ENCODE measurements around the gene MYO18A. TPM values are rescaled to one million over a fixed set of nuclear protein-coding genes. Genes with fewer than 3 reads are reported as not detected.

The MYO18A gene
- polyA plus RNA-seq, 1 donor (not counting 4 experiments of a cell fraction or from before 2014, with no cell fraction given), result 20.0 TPM

GRCh38 chr17:29109477-29110371, 70.5 kb downstream of the MYO18A start:
- FAIRE-seq (no peak), DNase-seq (ENCODE audit: low read depth, low spot score) (no peak)
- H3K36me3 ChIP-seq (ENCODE audit: control insufficient read depth in 2 of 2, extremely low read depth in 1 of 2, insufficient read depth in 2 of 2, low read length in 2 of 2), result peaks cover 42 to 66% of the 10 kb centered on the region in 2 experiments
- no peak overlapping the region for H3K27ac ChIP-seq (ENCODE audit: control insufficient read depth, insufficient read depth, low read length)
- H3K79me2 ChIP-seq (ENCODE audit: control insufficient read depth, insufficient read depth, low read length), result no peaks in the 10 kb centered on the region
- no peak overlapping the region for H3K4me2 ChIP-seq (ENCODE audit: control insufficient read depth, extremely low read depth, insufficient read depth, low read depth, low read length)
- H3K27me3 ChIP-seq (ENCODE audit: control insufficient read depth, extremely low read depth, insufficient read depth, low read length), result no peaks in the 10 kb centered on the region
- H3K9me1 ChIP-seq (ENCODE audit: control insufficient read depth, extremely low read depth, insufficient read depth, low read length), result no peaks in the 10 kb centered on the region
- H3K9me3 ChIP-seq (ENCODE audit: control insufficient read depth, low read depth, low read length), result no peaks in the 10 kb centered on the region
- no peak overlapping the region for H3K9ac ChIP-seq (ENCODE audit: control insufficient read depth, extremely low read depth, insufficient read depth, low read length)
- dilution Hi-C loops (cut with MboI; ENCODE audit: extremely low pct_ligation_motif_present, low sequenced_read_pairs), result no loop called here
- no peak overlapping the region for H3K4me3 ChIP-seq (ENCODE audit: control insufficient read depth in 2 of 3, extremely low read depth in 1 of 3, insufficient read depth in 2 of 3, low read depth in 1 of 3, low read length in 3 of 3)
- no peak for TF ChIP-seq EZH2 (IDR thresholded peaks at IDR 0.05; ENCODE audit: low read length)
- TF ChIP-seq, protein P1, sequence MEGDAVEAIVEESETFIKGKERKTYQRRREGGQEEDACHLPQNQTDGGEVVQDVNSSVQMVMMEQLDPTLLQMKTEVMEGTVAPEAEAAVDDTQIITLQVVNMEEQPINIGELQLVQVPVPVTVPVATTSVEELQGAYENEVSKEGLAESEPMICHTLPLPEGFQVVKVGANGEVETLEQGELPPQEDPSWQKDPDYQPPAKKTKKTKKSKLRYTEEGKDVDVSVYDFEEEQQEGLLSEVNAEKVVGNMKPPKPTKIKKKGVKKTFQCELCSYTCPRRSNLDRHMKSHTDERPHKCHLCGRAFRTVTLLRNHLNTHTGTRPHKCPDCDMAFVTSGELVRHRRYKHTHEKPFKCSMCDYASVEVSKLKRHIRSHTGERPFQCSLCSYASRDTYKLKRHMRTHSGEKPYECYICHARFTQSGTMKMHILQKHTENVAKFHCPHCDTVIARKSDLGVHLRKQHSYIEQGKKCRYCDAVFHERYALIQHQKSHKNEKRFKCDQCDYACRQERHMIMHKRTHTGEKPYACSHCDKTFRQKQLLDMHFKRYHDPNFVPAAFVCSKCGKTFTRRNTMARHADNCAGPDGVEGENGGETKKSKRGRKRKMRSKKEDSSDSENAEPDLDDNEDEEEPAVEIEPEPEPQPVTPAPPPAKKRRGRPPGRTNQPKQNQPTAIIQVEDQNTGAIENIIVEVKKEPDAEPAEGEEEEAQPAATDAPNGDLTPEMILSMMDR (optimal IDR thresholded peaks at IDR 0.05 in 1 of 3, IDR thresholded peaks at IDR 0.05 in 1 of 3, conservative IDR thresholded peaks at IDR 0.05 in 1 of 3; ENCODE audit: extremely low read depth in 1 of 3, insufficient read depth in 2 of 3, low read length in 3 of 3), result no peak
- peaks cover 2% of the 10 kb centered on the region for H4K20me1 ChIP-seq (ENCODE audit: control insufficient read depth, extremely low read depth, insufficient read depth, low read length)
- no peak overlapping the region for H2AFZ ChIP-seq (ENCODE audit: control insufficient read depth, low read length)
- peaks cover 6% of the 10 kb centered on the region for H3K4me1 ChIP-seq (ENCODE audit: control insufficient read depth, extremely low read depth, insufficient read depth, low read length)

- Histone ChIP-seq H4K20me1 (ENCODE audit: control insufficient read depth, extremely low read depth, insufficient read depth, low read length) (peaks cover 2% of the 10 kb centered on the region), H3K9me3 (ENCODE audit: control insufficient read depth, low read depth, low read length) (no peaks in the 10 kb centered on the region), H3K4me2 (ENCODE audit: control insufficient read depth, extremely low read depth, insufficient read depth, low read depth, low read length) (no peak overlapping the region), H3K27me3 (ENCODE audit: control insufficient read depth, extremely low read depth, insufficient read depth, low read length) (no peaks in the 10 kb centered on the region), H3K4me3 (ENCODE audit: control insufficient read depth in 2 of 3, extremely low read depth in 1 of 3, insufficient read depth in 2 of 3, low read depth in 1 of 3, low read length in 3 of 3) (no peak overlapping the region), H2AFZ (ENCODE audit: control insufficient read depth, low read length) (no peak overlapping the region), H3K9ac (ENCODE audit: control insufficient read depth, extremely low read depth, insufficient read depth, low read length) (no peak overlapping the region), H3K4me1 (ENCODE audit: control insufficient read depth, extremely low read depth, insufficient read depth, low read length) (peaks cover 6% of the 10 kb centered on the region), H3K36me3 (ENCODE audit: control insufficient read depth in 2 of 2, extremely low read depth in 1 of 2, insufficient read depth in 2 of 2, low read length in 2 of 2) (peaks cover 40 to 61% of the 10 kb centered on the region in 2 experiments), H3K27ac (ENCODE audit: control insufficient read depth, insufficient read depth, low read length) (no peak overlapping the region), H3K79me2 (ENCODE audit: control insufficient read depth, insufficient read depth, low read length) (no peaks in the 10 kb centered on the region), H3K9me1 (ENCODE audit: control insufficient read depth, extremely low read depth, insufficient read depth, low read length) (no peaks in the 10 kb centered on the region)
- FAIRE-seq (no peak), DNase-seq (ENCODE audit: low read depth, low spot score) (no peak)
- dilution Hi-C loops (cut with MboI; ENCODE audit: extremely low pct_ligation_motif_present, low sequenced_read_pairs), result no loop called here
- TF ChIP-seq, protein P1 (optimal IDR thresholded peaks at IDR 0.05 in 1 of 3, IDR thresholded peaks at IDR 0.05 in 1 of 3, conservative IDR thresholded peaks at IDR 0.05 in 1 of 3; ENCODE audit: extremely low read depth in 1 of 3, insufficient read depth in 2 of 3, low read length in 3 of 3), result no peak
- TF ChIP-seq EZH2 (IDR thresholded peaks at IDR 0.05; ENCODE audit: low read length), result no peak
Measured at GRCh38 chr17:29108823-29109476, 71.2 kb downstream of the MYO18A start.

All from keratinocyte (primary cell).